Esophagus squamous epithelium (tissue), 4 donors: ENCODE measurements around the gene SEC22C.

Source experiments
- CTCF ChIP-seq, 6 experiments: fragments of 450-650 bp in 4 of 6; fragments of 200-600 bp in 2 of 6; sonication (generic) in 2 of 6; IDR thresholded peaks; one replicate each; pipeline ENCODE4 v1.5.1; 2016 to 2019; ENCODE audit warnings: antibody characterized with exemption in 6 of 6, mild to moderate bottlenecking in 4 of 6, moderate library complexity in 4 of 6
- POLR2A ChIP-seq, 4 donors: fragments of 450-650 bp; IDR thresholded peaks; one replicate each; pipeline ENCODE4 v1.6.1; 2017; ENCODE audit warnings: antibody characterized with exemption in 4 of 4, mild to moderate bottlenecking in 4 of 4, moderate library complexity in 3 of 4

DNA sequence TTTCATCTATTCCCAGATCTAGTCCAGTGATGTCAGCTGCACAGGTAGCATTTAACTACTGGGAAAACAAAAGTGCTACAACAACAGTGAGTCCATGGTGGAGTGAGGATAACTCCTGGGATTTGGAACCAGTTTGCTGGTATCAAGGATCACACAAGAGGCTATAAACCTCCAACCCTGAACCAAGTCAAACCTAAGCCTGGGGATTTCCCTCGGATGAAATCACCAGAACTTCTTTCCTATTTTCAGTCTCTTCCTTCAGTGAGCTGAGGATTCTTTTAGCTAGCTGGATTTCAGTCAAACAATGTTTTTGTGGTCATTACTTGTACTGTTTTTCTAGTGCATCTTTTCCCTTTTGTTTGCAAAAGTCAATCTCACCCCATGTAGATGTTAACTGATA, 31.5 kb downstream of the SEC22C start:
- TF ChIP-seq POLR2A (IDR thresholded peaks at IDR 0.05) (no peak), CTCF (IDR thresholded peaks at IDR 0.05) (no peak)
